ENCODE results near the gene ATAD3C. TPM values are rescaled to one million over a fixed set of nuclear protein-coding genes. Genes with fewer than 3 reads are reported as not detected.
"Not testable (repeated sequence)": the region's sequence is repeated elsewhere in the genome, so short reads cannot be mapped to it uniquely, and the experiment has no call there.

ATAD3C gene
- total and polyA plus RNA-seq, 7 experiments from 2014 or later = 0.61 to 2.0 (median 1.3) TPM

- H3K4me3 Mint-ChIP-seq; CTCF ChIA-PET; H3K9me3 Mint-ChIP-seq; H3K4me1 ChIP-seq (ENCODE audit: control insufficient read depth in 2 of 2, insufficient read depth in 2 of 2, low read length in 2 of 2); H3K4me1 Mint-ChIP-seq; POLR2A ChIA-PET; H3K27ac Mint-ChIP-seq; H3K4me3 ChIP-seq (ENCODE audit: low read length); H3K27me3 ChIP-seq (ENCODE audit: control insufficient read depth in 2 of 2, insufficient read depth in 2 of 2, low read length in 2 of 2); ATAC-seq; intact Hi-C loops (cut with micrococcal nuclease); H3K27ac ChIP-seq (ENCODE audit: low read depth, low read length); H3K27me3 Mint-ChIP-seq; DNase-seq; H3K9me3 ChIP-seq (ENCODE audit: control insufficient read depth in 2 of 3, low read length in 3 of 3): not testable (repeated sequence)
- H3K36me3 ChIP-seq (ENCODE audit: control insufficient read depth in 2 of 3, insufficient read depth in 3 of 3, low read length in 3 of 3) = peaks cover 3 to 71% (median 8%) of the 10 kb centered on the region in 3 experiments
- H3K36me3 Mint-ChIP-seq = peaks cover 5 to 13% (median 9%) of the 10 kb centered on the region in 5 donors
Observed at GRCh38 chr1:1481811-1482210, 32.3 kb downstream of the ATAD3C start.

DNA sequence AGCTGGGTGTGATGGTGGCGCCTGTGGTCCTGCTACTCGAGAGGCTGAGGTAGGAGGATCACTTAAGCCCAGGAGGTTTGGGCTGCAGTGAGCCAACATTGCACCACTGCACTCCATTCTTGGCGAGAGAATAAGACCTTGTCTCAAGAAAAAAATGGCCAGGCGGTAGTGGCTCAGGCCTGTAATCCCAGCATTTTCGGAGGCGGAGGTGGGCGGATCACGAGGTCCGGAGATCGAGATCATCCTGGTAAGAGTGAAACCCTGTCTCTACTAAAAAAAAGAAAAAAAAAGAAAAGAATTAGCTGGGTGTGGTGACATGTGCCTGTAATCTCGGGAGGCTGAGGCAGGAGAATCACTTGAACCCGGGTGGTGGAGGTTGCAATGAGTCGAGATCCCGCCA, 33.4 kb downstream of the ATAD3C start:
- no peak for ATAC-seq

DNA sequence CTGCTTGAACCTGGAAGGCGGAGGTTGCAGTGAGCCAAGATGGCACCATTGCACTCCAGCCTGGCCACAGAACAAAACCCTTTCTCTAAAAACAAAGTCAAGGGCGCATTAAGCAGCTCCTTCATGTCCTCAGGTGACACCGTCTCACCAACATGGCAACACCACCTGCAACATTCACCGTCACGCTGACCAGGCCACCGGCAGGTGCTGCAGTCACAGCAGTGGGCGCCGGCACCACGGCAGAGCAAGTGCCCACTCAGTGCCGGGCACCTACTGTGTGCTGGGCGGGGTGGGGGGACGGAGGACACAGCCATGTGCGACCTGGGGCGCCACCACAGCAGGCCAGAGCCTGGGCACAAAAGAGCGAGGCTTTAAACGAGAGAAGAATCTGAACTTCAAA, 34.2 kb downstream of the ATAD3C start:
- H3K4me1 ChIP-seq (ENCODE audit: control insufficient read depth in 2 of 2, insufficient read depth in 2 of 2, low read length in 2 of 2) = no peaks in the 10 kb centered on the region
- ChIA-PET CTCF (no interaction called here), POLR2A (interaction anchor here (0.6 to 0.7 kb wide), 2 partner anchors 88 to 144 kb away, joined by 3 read pairs; no protein-coding TSS in a partner anchor)
- DNase-seq (no peak), ATAC-seq (no peak)
- H3K27me3 ChIP-seq (ENCODE audit: control insufficient read depth in 2 of 2, insufficient read depth in 2 of 2, low read length in 2 of 2) = no peaks in the 10 kb centered on the region
- H3K36me3 ChIP-seq (ENCODE audit: control insufficient read depth in 2 of 3, insufficient read depth in 3 of 3, low read length in 3 of 3) = peaks cover 3 to 70% (median 8%) of the 10 kb centered on the region in 3 experiments
- no peaks in the 10 kb centered on the region for H3K9me3 ChIP-seq (ENCODE audit: control insufficient read depth in 2 of 3, low read length in 3 of 3)
- Mint-ChIP-seq H3K4me3 (no peak overlapping the region), H3K27ac (no peak overlapping the region), H3K9me3 (no peaks in the 10 kb centered on the region), H3K27me3 (no peaks in the 10 kb centered on the region), H3K4me1 (peaks cover 0 to 7% (median 3%) of the 10 kb centered on the region in 7 donors), H3K36me3 (peaks cover 5 to 13% (median 9%) of the 10 kb centered on the region in 5 donors)
- intact Hi-C loops (cut with micrococcal nuclease) = no loop called here
- no peak overlapping the region for H3K27ac ChIP-seq (ENCODE audit: low read depth, low read length)
- H3K4me3 ChIP-seq (ENCODE audit: low read length) = no peak overlapping the region

More for the DNA sequence above, 33.4 kb downstream of the ATAD3C start:
- H3K9me3 Mint-ChIP-seq = no peaks in the 10 kb centered on the region
- H3K36me3 Mint-ChIP-seq = peaks cover 5 to 13% (median 9%) of the 10 kb centered on the region in 5 donors
- H3K4me1 ChIP-seq (ENCODE audit: control insufficient read depth in 2 of 2, insufficient read depth in 2 of 2, low read length in 2 of 2) = no peaks in the 10 kb centered on the region
- H3K4me3 ChIP-seq (ENCODE audit: low read length) = no peak overlapping the region
- H3K9me3 ChIP-seq (ENCODE audit: control insufficient read depth in 2 of 3, low read length in 3 of 3) = no peaks in the 10 kb centered on the region
- no peaks in the 10 kb centered on the region for H3K27me3 Mint-ChIP-seq
- no peak for DNase-seq
- no peak overlapping the region for H3K4me3 Mint-ChIP-seq
- H3K36me3 ChIP-seq (ENCODE audit: control insufficient read depth in 2 of 3, insufficient read depth in 3 of 3, low read length in 3 of 3) = peaks cover 3 to 68% (median 8%) of the 10 kb centered on the region in 3 experiments
- H3K27ac ChIP-seq (ENCODE audit: low read depth, low read length) = no peak overlapping the region
- H3K4me1 Mint-ChIP-seq = peaks cover 0 to 7% (median 3%) of the 10 kb centered on the region in 7 donors
- POLR2A ChIA-PET = interaction anchor here (0.7 kb wide), 1 partner anchor 145 kb away, joined by 3 read pairs; no protein-coding TSS in a partner anchor
- CTCF ChIA-PET = interaction anchor here (0.7 kb wide), 1 partner anchor 44 kb away, joined by 3 read pairs; no protein-coding TSS in a partner anchor
- intact Hi-C loops (cut with micrococcal nuclease) = no loop called here
- H3K27me3 ChIP-seq (ENCODE audit: control insufficient read depth in 2 of 2, insufficient read depth in 2 of 2, low read length in 2 of 2) = no peaks in the 10 kb centered on the region
- H3K27ac Mint-ChIP-seq = no peak overlapping the region

GRCh38 chr1:1484976-1485750, 35.7 kb downstream of the ATAD3C start:
- H3K27me3 Mint-ChIP-seq; POLR2A ChIA-PET; H3K27me3 ChIP-seq (ENCODE audit: control insufficient read depth in 2 of 2, insufficient read depth in 2 of 2, low read length in 2 of 2); H3K4me1 Mint-ChIP-seq; ATAC-seq; H3K9me3 Mint-ChIP-seq; DNase-seq; intact Hi-C loops (cut with micrococcal nuclease); CTCF ChIA-PET; H3K27ac ChIP-seq (ENCODE audit: low read depth, low read length); H3K4me3 ChIP-seq (ENCODE audit: low read length); H3K4me3 Mint-ChIP-seq; H3K9me3 ChIP-seq (ENCODE audit: control insufficient read depth in 2 of 3, low read length in 3 of 3); H3K4me1 ChIP-seq (ENCODE audit: control insufficient read depth in 2 of 2, insufficient read depth in 2 of 2, low read length in 2 of 2); H3K27ac Mint-ChIP-seq: not testable (repeated sequence)
- H3K36me3 ChIP-seq (ENCODE audit: control insufficient read depth in 2 of 3, insufficient read depth in 3 of 3, low read length in 3 of 3) = peaks cover 0 to 72% (median 8%) of the 10 kb centered on the region in 3 experiments
- H3K36me3 Mint-ChIP-seq = peaks cover 0 to 13% (median 0%) of the 10 kb centered on the region in 5 donors

- H3K27ac Mint-ChIP-seq; intact Hi-C loops (cut with micrococcal nuclease); H3K9me3 ChIP-seq (ENCODE audit: control insufficient read depth in 2 of 3, low read length in 3 of 3); ATAC-seq; CTCF ChIA-PET; H3K4me3 Mint-ChIP-seq; POLR2A ChIA-PET; H3K4me3 ChIP-seq (ENCODE audit: low read length); H3K27me3 Mint-ChIP-seq; DNase-seq; H3K4me1 Mint-ChIP-seq; H3K27me3 ChIP-seq (ENCODE audit: control insufficient read depth in 2 of 2, insufficient read depth in 2 of 2, low read length in 2 of 2); H3K9me3 Mint-ChIP-seq; H3K4me1 ChIP-seq (ENCODE audit: control insufficient read depth in 2 of 2, insufficient read depth in 2 of 2, low read length in 2 of 2); H3K27ac ChIP-seq (ENCODE audit: low read depth, low read length): not testable (repeated sequence)
- H3K36me3 Mint-ChIP-seq = peaks cover 0 to 16% (median 0%) of the 10 kb centered on the region in 5 donors
- peaks cover 0 to 74% (median 8%) of the 10 kb centered on the region in 3 experiments for H3K36me3 ChIP-seq (ENCODE audit: control insufficient read depth in 2 of 3, insufficient read depth in 3 of 3, low read length in 3 of 3)
Observed at GRCh38 chr1:1485755-1486317, 36.3 kb downstream of the ATAD3C start.

GRCh38 chr1:1487701-1488100, 38.2 kb downstream of the ATAD3C start:
- H3K4me3 ChIP-seq (ENCODE audit: low read length) = no peak overlapping the region
- H3K27ac ChIP-seq (ENCODE audit: low read depth, low read length) = no peak overlapping the region
- peaks cover 0 to 29% (median 9%) of the 10 kb centered on the region in 5 donors for H3K36me3 Mint-ChIP-seq
- H3K27me3 ChIP-seq (ENCODE audit: control insufficient read depth in 2 of 2, insufficient read depth in 2 of 2, low read length in 2 of 2) = no peaks in the 10 kb centered on the region
- H3K9me3 ChIP-seq (ENCODE audit: control insufficient read depth in 2 of 3, low read length in 3 of 3) = peaks cover 0 to 7% (median 0%) of the 10 kb centered on the region in 3 experiments
- H3K4me3 Mint-ChIP-seq = no peak overlapping the region
- no peak for DNase-seq
- H3K36me3 ChIP-seq (ENCODE audit: control insufficient read depth in 2 of 3, insufficient read depth in 3 of 3, low read length in 3 of 3) = peaks cover 0 to 79% (median 6%) of the 10 kb centered on the region in 3 experiments
- no peaks in the 10 kb centered on the region for H3K4me1 Mint-ChIP-seq
- no peak for ATAC-seq
- no peak overlapping the region for H3K27ac Mint-ChIP-seq
- no peaks in the 10 kb centered on the region for H3K27me3 Mint-ChIP-seq
- peaks cover 0 to 4% (median 0%) of the 10 kb centered on the region in 11 donors for H3K9me3 Mint-ChIP-seq
- no peaks in the 10 kb centered on the region for H3K4me1 ChIP-seq (ENCODE audit: control insufficient read depth in 2 of 2, insufficient read depth in 2 of 2, low read length in 2 of 2)
- ChIA-PET POLR2A (interaction anchor here (0.7 kb wide), 1 partner anchor 23 kb away, joined by 3 read pairs; no protein-coding TSS in a partner anchor), CTCF (no interaction called here)
- intact Hi-C loops (cut with micrococcal nuclease) = no loop called here
